HG03066 (cell line): ENCODE data around the gene ZNF335.
"Not testable (repeated sequence)": the region's sequence is repeated elsewhere in the genome, so short reads cannot be mapped to it uniquely, and the experiment has no call there.

Source experiments
- ATAC-seq: cut with Tn5 transposase; IDR thresholded peaks from one replicate; pipeline ENCODE4 v1.9.1; 2021; ENCODE audit warnings: low read depth; ENCODE audit not compliant: unreplicated experiment

Gene ZNF335

DNA sequence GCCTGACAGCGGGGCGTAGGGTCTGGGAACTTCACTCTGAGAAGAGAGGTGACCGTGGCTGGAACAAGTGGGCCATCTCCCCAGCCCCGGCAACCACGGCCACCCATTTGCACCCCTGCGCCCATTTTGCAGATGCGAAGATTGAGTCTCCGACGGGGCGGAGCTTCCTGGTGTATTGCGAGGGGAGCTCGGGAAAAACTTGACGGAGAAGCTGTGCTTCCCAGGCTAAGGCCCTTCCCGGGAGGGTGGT lies 653 bp downstream of the ZNF335 start:
- peak; percentile 10 for ATAC-seq

DNA sequence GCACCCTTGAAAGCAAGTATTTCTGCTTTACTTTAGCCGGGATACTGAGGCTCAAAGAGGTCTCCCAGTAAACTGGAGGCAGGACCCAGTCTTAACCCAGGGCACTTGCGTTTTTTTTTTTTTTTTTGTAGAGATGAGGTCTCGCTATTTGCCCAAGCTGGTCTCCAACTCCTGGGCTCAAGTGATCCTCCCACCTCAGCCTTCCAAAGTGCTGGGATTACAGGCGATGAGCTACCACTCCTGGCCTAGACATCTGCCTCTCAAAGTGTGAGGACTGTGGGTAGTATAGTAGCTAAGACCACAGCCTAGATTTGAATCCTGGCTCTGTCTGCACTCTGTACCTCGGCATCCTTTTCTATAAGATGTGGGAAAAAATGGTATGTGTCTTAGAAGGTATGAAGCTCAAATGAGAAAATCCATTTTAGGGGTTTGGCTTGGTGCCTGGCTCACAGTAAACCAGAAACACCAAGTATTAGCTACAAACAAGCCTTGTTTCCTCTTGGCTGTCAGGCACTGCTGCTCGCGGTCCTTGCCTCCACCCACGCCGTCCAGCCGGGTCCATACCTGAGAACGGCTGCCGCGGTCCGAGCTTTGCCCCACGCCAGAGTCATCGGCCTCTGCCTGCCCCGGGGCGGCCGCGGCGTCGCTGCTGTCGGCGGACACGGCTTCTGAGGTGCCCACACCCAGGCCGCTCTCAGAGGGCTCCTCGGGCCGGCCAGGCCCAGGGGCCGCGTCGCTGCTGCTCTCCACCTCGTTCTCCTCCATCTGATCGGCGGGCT lies 1.2 kb downstream of the ZNF335 start:
- no peak for ATAC-seq

- ATAC-seq: no peak
These were observed 2.0 kb downstream of the ZNF335 start for GRCh38 chr20:45969712-45970634.

DNA sequence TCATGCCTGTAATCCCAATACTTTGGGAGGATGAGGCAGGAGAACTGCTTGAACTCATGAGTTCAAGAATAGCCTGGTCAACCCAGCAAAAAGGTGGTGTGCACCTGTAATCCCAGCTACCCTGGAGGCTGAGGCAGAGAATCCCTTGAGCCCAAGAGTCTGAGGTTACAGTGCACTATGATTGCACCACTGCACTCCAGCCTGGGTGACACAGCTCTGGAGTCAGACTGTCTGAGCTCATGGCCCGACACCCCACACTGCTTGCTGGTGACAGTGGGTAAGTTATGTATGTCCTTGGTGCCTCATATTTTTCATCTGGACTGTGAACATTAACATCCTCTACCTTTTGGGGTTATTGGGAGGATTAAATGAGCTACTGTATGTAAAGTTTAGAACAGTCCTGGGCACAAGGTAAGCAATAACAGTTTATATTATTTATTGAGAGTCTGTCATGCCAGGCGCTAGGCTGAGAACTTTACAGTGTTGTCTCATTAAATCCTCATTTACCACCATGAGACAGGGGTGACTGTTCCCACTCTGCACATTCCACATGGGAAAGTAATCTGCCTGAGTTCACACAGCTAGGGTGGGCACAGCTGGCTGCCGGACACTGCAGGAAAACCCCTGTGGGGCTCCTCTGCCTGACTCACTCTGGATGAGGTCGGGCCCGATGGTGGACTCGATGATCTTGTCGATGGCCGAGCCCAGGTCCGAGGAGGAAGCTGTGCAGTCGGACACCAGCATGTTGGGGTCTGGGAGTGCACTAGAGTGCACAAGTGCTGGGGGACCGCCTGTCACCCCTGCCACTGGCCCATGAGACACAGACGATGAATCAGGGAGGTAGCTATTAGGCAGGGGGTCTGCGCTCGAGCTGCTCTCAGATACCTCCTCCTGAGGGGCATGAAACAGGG lies 2.9 kb downstream of the ZNF335 start:
- no peak for ATAC-seq

GRCh38 chr20:45968081-45968671 lies 3.8 kb downstream of the ZNF335 start:
- ATAC-seq: no peak

DNA sequence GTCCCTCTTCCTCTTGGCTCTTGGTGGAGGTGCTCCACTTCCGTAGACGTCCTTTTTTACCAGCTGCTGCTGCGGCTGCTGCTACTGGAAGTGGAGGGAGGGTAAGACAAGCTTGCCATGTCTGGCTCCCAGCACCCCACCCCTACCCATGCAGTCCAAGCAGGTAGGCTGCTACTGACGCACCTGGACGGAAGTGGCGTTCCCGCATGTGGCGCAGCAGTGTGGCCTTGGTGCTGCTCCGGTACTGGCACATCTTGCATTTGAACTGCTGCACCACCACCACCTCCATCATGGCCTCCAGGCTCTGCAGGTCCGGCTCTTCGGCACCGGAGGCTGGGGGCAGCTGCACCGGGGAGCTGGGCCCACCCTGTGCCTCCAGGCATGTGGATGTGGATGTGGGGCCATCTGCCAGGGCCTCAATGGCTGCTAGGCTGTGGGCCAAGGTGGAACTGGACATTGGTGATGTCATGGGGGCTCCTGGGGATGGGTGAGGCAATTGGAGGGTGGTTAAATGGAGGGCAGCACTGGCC lies 4.4 kb downstream of the ZNF335 start:
- ATAC-seq: no peak

GRCh38 chr20:45965169-45966002 lies 6.6 kb downstream of the ZNF335 start:
- no peak for ATAC-seq

DNA sequence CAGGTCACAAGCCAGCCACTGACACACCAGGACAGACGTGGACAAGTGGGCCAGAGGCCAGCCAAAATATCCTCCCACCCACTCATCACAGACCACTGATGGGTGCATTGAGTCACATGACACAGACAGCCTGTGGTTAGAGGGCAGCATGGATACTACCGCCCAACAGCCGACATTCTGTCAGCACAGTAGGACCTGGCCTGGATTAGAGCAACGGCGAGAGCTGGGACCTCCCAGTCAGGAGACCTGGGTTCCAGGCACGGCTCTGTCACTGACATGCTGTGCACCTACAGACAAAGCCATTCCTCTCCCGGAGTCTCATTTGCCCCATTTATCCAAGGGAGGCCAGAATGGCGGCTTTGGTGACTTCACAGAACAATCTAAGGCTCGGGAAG lies 8.0 kb downstream of the ZNF335 start:
- no peak for ATAC-seq

GRCh38 chr20:45963059-45964005 lies 8.7 kb downstream of the ZNF335 start:
- ATAC-seq: no peak

- no peak for ATAC-seq
These were observed 9.8 kb downstream of the ZNF335 start for GRCh38 chr20:45962031-45962755.

DNA sequence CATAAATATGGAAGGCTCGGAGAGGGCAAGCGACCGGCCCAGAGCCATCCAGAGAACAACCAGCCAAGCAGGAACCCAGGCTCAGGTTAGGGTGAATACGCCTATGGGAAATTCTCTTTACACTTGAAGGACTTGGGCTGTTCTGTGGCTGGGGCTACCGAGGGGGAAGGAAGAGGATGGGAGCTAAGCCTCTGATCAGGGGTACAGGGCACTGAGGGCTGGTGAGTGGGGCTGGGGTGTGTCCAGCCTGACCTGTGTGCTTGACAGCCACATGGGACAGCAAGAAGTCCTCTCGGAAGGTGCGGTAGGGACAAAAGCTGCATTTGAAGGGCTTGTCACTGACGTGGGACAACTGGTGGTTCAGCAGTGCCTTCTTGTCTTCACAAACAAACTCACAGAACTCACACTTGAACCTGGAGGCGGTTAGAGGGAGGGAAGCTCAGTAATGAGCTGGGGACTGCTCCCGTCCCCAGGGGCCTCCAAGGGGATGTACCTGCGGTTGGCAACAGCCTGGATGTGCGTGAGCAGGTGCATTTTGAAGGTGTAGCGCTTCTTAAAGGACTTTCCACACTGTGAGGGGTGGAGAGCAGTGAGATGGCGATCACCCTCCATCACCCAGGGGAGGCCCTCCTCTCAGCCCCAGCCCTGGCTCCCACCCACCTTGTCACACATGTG lies 11.9 kb downstream of the ZNF335 start:
- no peak for ATAC-seq

- no peak for ATAC-seq
These were observed 12.9 kb downstream of the ZNF335 start for GRCh38 chr20:45959126-45959525.

- ATAC-seq: no peak
These were observed 13.4 kb downstream of the ZNF335 start for GRCh38 chr20:45958593-45958992.

DNA sequence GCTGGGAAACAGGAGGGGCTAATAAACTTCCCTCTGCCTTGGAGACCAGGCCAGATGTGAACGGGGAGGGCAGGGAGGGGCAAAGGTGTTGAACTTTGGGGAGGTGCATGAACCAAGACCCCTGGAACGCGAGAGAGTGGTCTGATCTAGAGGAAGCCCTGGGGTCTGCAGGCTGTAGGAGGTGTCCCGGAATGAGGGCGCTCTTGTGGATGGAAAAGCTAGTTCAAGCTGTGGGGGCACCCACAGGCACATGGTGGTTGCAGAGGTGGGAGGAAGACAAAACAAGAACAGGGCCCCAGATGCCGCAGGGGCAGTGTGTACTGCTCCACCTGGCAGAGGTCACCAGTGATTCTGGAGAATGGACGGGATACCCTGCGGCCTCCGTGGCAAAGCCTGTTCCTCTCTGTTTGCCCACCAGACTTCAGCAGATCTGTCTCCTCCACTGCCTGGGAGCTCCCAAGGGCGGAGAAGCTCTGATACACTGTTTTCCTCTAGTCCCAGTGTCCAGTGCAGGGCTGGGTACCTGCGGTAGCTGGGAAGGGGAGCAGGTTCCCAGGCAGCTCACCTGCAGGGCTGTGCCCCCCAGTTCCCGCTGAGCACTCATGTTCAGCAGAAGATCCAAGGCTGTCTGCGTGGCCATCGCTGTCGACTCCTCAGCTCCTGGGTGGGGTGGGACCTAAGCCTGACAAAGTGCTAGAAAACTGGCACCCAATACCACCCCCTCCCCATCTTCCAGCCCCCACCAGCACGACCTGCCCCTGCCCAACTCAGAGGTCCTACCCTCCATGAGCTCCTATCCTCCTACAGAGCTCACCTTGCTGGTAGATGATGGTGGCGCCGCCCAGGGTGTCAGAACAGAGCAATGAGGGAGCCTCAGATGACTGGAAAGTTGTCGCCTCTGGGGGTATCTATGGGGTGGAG lies 14.7 kb downstream of the ZNF335 start:
- no peak for ATAC-seq

GRCh38 chr20:45956326-45956725 lies 15.7 kb downstream of the ZNF335 start:
- ATAC-seq: not testable (repeated sequence)

- no peak for ATAC-seq
These were observed 18.3 kb downstream of the ZNF335 start for GRCh38 chr20:45953672-45954071.
